Nephron (organoid): ENCODE measurements around the gene NFX1.
"Not testable (repeated sequence)": the region's sequence is repeated elsewhere in the genome, so short reads cannot be mapped to it uniquely, and the experiment has no call there.

ENCODE experiments used
- H3K27ac Mint-ChIP-seq, 3 experiments: 2 replicates each; pipeline ENCODE4 v1.8.0; 2020; ENCODE audit warnings: mixed read lengths in 3 of 3, mild to moderate bottlenecking in 2 of 3, moderate library complexity in 1 of 3
- H3K27me3 Mint-ChIP-seq: 2 replicates; pipeline ENCODE4 v1.8.0; 2021; ENCODE audit warnings: low read depth, mild to moderate bottlenecking, moderate library complexity, mixed read lengths
- H3K36me3 Mint-ChIP-seq: 2 replicates; pipeline ENCODE4 v1.8.0; 2020; ENCODE audit warnings: low read depth, mixed read lengths
- H3K4me1 Mint-ChIP-seq: 2 replicates; pipeline ENCODE4 v1.8.0; 2020; ENCODE audit warnings: mixed read lengths
- H3K4me3 Mint-ChIP-seq, 3 experiments: 2 replicates each; pipeline ENCODE4 v1.8.0; 2020; ENCODE audit warnings: mild to moderate bottlenecking in 3 of 3, mixed read lengths in 3 of 3, moderate library complexity in 2 of 3
- H3K9me3 Mint-ChIP-seq: 2 replicates; pipeline ENCODE4 v1.8.0; 2020; ENCODE audit warnings: mixed read lengths
- CTCF ChIP-seq, 3 experiments: fragments of 200-600 bp; sonication (generic); IDR thresholded peaks; one replicate each; pipeline ENCODE4 v1.5.0; 2021; ENCODE audit warnings: antibody characterized with exemption in 3 of 3; ENCODE audit not compliant: unreplicated experiment in 3 of 3

NFX1 gene

GRCh38 chr9:33388110-33388994 lies 98.0 kb downstream of the NFX1 start:
- Mint-ChIP-seq H3K4me1 (peaks cover 36% of the 10 kb centered on the region), H3K36me3 (no peaks in the 10 kb centered on the region), H3K27ac (peak overlapping the region; percentile 82 to 97 (median 91)), H3K4me3 (peak overlapping the region in 2 of 3 experiments; percentile 7 to 19), H3K9me3 (no peaks in the 10 kb centered on the region), H3K27me3 (peaks cover 3% of the 10 kb centered on the region)
- TF ChIP-seq CTCF (IDR thresholded peaks at IDR 0.05; ENCODE audit: unreplicated experiment in 3 of 3), result no peak

- Mint-ChIP-seq H3K4me3 (peak overlapping the region; percentile 54 to 70 (median 65)), H3K4me1 (peaks cover 55% of the 10 kb centered on the region), H3K27ac (peak overlapping the region; percentile 93 to 99 (median 95))
- not testable (repeated sequence) for H3K9me3 Mint-ChIP-seq, H3K36me3 Mint-ChIP-seq, H3K27me3 Mint-ChIP-seq
Observed at GRCh38 chr9:33391111-33391771, 100.9 kb downstream of the NFX1 start.

GRCh38 chr9:33392591-33393021 lies 102.3 kb downstream of the NFX1 start:
- not testable (repeated sequence) for H3K9me3 Mint-ChIP-seq, H3K36me3 Mint-ChIP-seq, H3K27me3 Mint-ChIP-seq
- Mint-ChIP-seq H3K4me3 (peak overlapping the region in 1 of 3 experiments; percentile 42), H3K4me1 (peaks cover 51% of the 10 kb centered on the region), H3K27ac (peak overlapping the region; percentile 46 to 99 (median 54))

GRCh38 chr9:33393581-33393980 lies 103.3 kb downstream of the NFX1 start:
- H3K27me3 Mint-ChIP-seq, result no peaks in the 10 kb centered on the region
- TF ChIP-seq CTCF (IDR thresholded peaks at IDR 0.05; ENCODE audit: unreplicated experiment in 3 of 3), result no peak
- peak overlapping the region; percentile 4 to 54 (median 48) for H3K4me3 Mint-ChIP-seq
- no peaks in the 10 kb centered on the region for H3K9me3 Mint-ChIP-seq
- peak overlapping the region; percentile 54 to 94 (median 58) for H3K27ac Mint-ChIP-seq
- H3K36me3 Mint-ChIP-seq, result no peaks in the 10 kb centered on the region
- peaks cover 41% of the 10 kb centered on the region for H3K4me1 Mint-ChIP-seq

- Mint-ChIP-seq H3K27ac (peak overlapping the region; percentile 54 to 94 (median 58)), H3K4me1 (peaks cover 40% of the 10 kb centered on the region), H3K4me3 (peak overlapping the region; percentile 4 to 54 (median 48))
- H3K9me3 Mint-ChIP-seq, H3K36me3 Mint-ChIP-seq, H3K27me3 Mint-ChIP-seq: not testable (repeated sequence)
Observed at GRCh38 chr9:33393986-33394385, 103.7 kb downstream of the NFX1 start.

GRCh38 chr9:33395159-33395879 lies 105.0 kb downstream of the NFX1 start:
- Mint-ChIP-seq H3K4me1 (peaks cover 40% of the 10 kb centered on the region), H3K27ac (peak overlapping the region; percentile 81 to 95 (median 90)), H3K4me3 (peak overlapping the region; percentile 65 to 78 (median 72))
- not testable (repeated sequence) for H3K27me3 Mint-ChIP-seq, H3K36me3 Mint-ChIP-seq, H3K9me3 Mint-ChIP-seq

- H3K36me3 Mint-ChIP-seq, H3K4me3 Mint-ChIP-seq, H3K27me3 Mint-ChIP-seq, H3K9me3 Mint-ChIP-seq: not testable (repeated sequence)
- Mint-ChIP-seq H3K27ac (peak overlapping the region in 2 of 3 experiments; percentile 37 to 40), H3K4me1 (peaks cover 41% of the 10 kb centered on the region)
Observed at GRCh38 chr9:33397801-33398200, 107.5 kb downstream of the NFX1 start.

GRCh38 chr9:33399047-33399446 lies 108.7 kb downstream of the NFX1 start:
- not testable (repeated sequence) for H3K4me3 Mint-ChIP-seq, H3K36me3 Mint-ChIP-seq, H3K27me3 Mint-ChIP-seq, H3K9me3 Mint-ChIP-seq
- Mint-ChIP-seq H3K4me1 (peaks cover 38% of the 10 kb centered on the region), H3K27ac (peak overlapping the region in 1 of 3 experiments; percentile 51)

GRCh38 chr9:33401809-33402208 lies 111.5 kb downstream of the NFX1 start:
- Mint-ChIP-seq H3K27ac (peak overlapping the region; percentile 65 to 77 (median 71)), H3K4me3 (peak overlapping the region in 2 of 3 experiments; percentile 47), H3K4me1 (peaks cover 33% of the 10 kb centered on the region)
- not testable (repeated sequence) for H3K9me3 Mint-ChIP-seq, H3K27me3 Mint-ChIP-seq, H3K36me3 Mint-ChIP-seq

- Mint-ChIP-seq H3K4me1 (peaks cover 33% of the 10 kb centered on the region), H3K4me3 (peak within 1 kb of the TSS in 2 of 3 experiments; percentile 47), H3K27ac (peak within 1 kb of the TSS; percentile 65 to 92 (median 77))
- H3K27me3 Mint-ChIP-seq, H3K36me3 Mint-ChIP-seq, H3K9me3 Mint-ChIP-seq: not testable (repeated sequence)
Observed at GRCh38 chr9:33402371-33402770, 112.1 kb downstream of the NFX1 start, which contains the start of gene AQP7. AQP7 (minus strand) TSS chr9:33402568; CDS start chr9:33401262, 1,306 bp downstream.
